ENCODE data around the gene CUL4A.

The CUL4A gene

DNA sequence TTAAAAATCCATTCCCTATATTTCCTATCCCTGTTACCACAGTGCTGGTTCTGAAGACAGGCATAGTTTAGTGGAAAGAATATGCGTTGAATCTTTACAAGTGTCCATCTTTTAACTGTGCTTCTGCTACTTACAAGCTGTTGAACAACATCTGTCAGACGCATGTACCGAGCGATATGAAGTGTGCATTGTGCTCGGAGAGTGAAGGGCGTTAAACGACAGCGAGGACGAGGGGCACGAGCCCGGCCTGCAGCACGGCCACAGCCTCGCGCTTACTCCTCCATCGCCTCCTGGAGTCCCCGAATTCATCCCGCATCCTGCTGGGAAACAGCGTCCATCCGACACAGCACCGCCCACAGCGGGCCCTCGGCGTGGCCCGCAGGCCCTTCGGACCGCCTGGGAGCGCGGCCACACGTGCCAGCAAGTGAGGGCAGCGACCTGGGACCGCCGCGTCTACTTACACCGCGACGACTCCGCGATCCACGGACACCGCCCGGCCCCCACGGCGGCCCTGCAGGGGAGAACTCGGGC lies 1.5 kb upstream of the CUL4A start:
- peak; percentile 76 for FAIRE-seq
- peak; percentile 50 for DNase-seq (ENCODE audit: low spot score)

GRCh38 chr13:113208421-113209335 lies 735 bp upstream of the CUL4A start, which contains the start of gene PCID2:
PCID2 (minus strand) TSS chr13:113208669; CDS start chr13:113208634, 35 bp downstream.
- peak; percentile 95 for FAIRE-seq

DNA sequence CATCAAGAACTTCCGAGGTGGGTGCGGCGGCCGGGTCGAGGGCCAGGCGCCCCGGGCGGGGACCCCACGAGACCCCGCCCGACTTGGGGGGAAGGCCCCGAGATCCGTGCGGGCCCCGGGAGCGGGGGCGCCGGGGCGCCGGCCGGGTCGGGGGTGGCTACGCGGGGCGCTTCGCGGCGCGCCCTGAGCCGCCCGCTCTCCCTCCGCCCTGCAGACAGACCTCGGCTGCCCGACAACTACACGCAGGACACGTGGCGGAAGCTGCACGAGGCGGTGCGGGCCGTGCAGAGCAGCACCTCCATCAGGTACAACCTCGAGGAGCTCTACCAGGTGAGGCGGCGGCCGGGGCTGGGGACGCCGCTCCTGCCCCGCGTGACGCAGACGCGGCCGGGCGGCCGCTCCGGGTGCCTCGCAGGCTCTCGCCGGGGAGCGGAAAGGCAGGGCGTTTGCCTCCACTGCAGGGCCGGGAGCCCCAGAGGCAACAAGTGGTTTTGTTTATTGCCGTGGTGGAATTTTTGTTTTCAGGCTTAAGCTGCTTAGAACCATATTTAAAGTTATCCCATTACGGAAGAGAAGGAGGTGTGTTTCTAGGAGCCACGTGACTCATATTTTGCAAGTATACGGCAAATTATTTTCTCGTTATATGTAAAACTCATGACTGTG lies 477 bp downstream of the CUL4A start:
- peak; percentile 69 for DNase-seq (ENCODE audit: low spot score)
- FAIRE-seq, result peak; percentile 90

More at GRCh38 chr13:113208421-113209335, 735 bp upstream of the CUL4A start, which contains the start of gene PCID2:
- peak; percentile 95 for DNase-seq (ENCODE audit: low spot score)

- FAIRE-seq (no peak), DNase-seq (ENCODE audit: low spot score) (no peak)
Observed at GRCh38 chr13:113210833-113211232, 1.4 kb downstream of the CUL4A start.

DNA sequence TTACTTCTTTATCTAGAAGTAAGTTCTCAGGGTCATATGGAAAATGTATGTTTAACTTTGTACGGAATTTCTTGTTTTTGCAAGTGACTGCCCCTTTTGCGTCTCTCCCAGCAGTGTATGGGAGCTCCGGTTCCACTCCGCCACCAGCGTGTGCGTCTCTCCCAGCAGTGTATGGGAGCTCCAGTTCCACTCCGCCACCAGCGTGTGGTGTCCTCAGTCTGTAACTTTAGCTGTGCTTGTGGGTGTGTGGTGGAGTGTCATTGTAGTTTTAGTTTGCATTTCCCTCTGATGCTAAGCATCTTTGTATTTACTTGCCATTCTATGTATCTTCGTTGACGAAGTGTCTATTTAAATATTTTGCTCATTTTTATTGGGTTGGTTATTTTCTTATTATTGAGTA lies 2.4 kb downstream of the CUL4A start:
- no peak for FAIRE-seq
- DNase-seq (ENCODE audit: low spot score), result no peak

- FAIRE-seq (no peak), DNase-seq (ENCODE audit: low spot score) (peak; percentile 72)
Observed at GRCh38 chr13:113216254-113217048, 7.0 kb downstream of the CUL4A start.

- FAIRE-seq, result no peak
- DNase-seq (ENCODE audit: low spot score), result no peak
Observed at GRCh38 chr13:113218586-113218985, 9.2 kb downstream of the CUL4A start.

GRCh38 chr13:113219256-113219940 lies 10.0 kb downstream of the CUL4A start:
- DNase-seq (ENCODE audit: low spot score) (no peak), FAIRE-seq (peak; percentile 89)

- no peak for DNase-seq (ENCODE audit: low spot score)
- FAIRE-seq, result no peak
Observed at GRCh38 chr13:113220141-113220598, 10.8 kb downstream of the CUL4A start.

DNA sequence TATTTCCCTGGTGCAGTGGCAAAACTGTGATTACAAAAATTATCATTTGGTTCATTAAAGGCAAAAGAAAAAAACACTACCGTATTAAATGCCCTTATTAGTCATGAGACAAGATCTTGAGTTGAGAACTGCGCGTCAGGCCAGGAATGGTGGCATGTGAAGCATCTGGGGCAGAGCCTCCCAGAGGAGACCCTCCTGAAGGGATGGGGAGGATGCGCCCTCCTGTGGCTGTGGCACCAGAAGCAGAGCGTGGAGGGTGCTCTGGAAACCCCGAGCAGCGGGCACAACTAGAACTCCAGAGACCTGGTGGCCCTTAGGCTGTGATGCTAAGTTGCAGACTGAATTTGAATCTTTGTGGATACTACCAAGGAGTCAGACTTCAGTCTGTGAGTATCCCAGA lies 11.5 kb downstream of the CUL4A start:
- DNase-seq (ENCODE audit: low spot score), result no peak

DNA sequence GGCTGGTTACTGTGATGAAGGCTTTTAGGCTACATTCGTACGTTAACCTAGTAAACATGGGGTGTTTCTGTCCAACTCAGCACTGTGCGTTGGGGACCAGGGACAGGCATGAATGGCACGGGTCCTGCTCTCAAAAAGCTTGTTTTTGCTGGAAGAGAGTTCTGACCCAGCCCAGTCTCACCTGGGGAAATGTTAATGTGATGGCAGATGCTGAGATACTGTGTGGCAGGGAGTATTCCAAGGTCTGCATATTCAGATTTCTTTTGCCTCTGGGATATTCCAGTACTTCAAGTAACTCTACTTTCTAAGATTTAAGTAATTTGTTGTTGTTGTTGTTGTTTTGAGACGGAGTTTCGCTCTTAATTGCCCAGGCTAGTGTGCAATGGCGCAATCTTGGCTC lies 13.7 kb downstream of the CUL4A start:
- no peak for FAIRE-seq
- DNase-seq (ENCODE audit: low spot score), result no peak

More for the DNA sequence above, 11.5 kb downstream of the CUL4A start:
- no peak for FAIRE-seq

GRCh38 chr13:113224486-113224885 lies 15.1 kb downstream of the CUL4A start:
- peak; percentile 37 for FAIRE-seq
- no peak for DNase-seq (ENCODE audit: low spot score)

DNA sequence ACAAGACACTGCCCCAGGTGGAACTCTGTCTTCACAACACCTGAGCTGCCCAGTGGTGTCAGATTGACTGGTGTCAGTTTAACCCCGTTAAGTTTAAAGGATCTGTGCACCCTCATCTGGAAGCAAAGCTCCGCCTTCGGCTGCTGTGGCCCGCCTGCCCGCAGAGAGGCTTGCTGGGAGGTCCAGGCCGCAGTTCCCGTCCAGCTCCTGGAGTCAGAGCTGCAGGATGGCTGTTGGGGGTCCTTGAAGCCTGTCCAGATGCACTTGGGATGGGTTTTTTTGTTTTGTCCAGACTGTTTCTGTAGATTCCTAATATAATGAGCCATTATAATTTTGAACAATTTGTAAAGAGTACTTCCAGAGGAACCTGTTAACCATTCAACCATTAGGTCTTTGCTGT lies 16.1 kb downstream of the CUL4A start:
- DNase-seq (ENCODE audit: low spot score) (no peak), FAIRE-seq (no peak)

DNA sequence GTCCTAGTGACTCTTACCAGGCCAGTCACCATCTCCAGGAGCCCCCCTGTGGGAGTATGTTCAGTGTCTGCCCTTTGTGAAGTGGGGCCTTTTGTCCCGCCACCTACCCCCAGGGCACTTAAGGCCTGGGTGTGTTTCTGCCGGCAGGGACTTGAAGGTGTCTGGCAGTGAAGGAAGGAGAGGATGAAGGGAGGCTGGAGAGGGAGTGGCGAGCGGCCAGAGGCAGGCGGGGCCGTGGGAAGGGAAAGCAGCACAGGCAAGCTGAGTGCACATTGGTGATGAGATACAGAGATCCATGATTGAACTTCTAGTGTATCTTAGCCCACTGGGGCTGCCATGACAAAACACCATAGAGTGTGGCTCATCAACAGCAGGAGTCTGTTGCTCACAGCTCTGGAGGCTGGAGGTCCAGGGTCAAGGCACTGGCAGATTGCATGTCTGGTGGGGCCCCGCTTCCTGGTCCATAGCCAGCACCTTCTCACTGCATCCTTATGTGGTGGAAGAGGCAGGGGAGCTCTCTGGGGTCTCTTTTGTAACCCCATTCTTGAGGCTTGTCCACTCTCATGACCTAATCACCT lies 17.5 kb downstream of the CUL4A start:
- FAIRE-seq, result no peak
- DNase-seq (ENCODE audit: low spot score), result no peak

DNA sequence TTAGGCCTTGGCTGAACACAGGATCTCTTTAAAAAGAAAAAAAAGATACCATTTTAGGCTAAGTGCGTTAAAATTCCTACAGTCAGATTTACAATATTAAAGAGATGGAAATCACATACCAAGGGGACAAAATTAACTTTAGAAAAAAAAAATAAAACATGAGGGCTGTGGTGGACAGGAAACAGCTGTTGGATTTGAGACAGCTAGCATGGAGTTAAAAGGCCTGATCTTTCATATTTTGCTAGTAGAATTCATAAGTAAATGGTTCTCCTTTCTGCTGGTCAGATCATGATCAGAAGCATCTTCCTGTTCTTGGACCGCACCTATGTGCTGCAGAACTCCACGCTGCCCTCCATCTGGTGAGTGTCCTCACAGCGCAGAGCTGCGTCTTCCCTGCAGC lies 19.7 kb downstream of the CUL4A start:
- no peak for DNase-seq (ENCODE audit: low spot score)

DNA sequence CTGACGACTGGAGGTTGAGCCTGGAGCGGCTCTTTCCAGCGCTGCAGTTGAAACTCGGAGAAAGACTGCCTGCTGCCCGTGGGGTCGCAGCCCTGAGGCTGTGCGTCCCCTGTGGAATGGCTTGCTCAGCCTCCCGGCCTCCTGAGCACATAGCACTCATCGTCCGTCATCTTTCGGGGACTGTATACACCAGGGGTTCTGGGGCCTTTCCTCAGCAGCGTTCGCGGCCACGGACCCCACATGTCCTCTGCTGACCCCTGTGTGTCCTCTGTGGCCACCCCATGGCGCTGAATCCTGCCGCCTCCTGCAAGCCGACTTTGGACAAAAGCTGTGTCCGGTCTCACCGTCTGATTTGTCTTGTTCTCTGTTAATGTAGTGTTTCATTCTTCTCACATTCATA lies 20.4 kb downstream of the CUL4A start:
- DNase-seq (ENCODE audit: low spot score) (no peak), FAIRE-seq (no peak)

More for the DNA sequence above, 19.7 kb downstream of the CUL4A start:
- FAIRE-seq, result no peak

- DNase-seq (ENCODE audit: low spot score) (no peak), FAIRE-seq (peak; percentile 94)
Observed at GRCh38 chr13:113231306-113232207, 22.1 kb downstream of the CUL4A start.

DNA sequence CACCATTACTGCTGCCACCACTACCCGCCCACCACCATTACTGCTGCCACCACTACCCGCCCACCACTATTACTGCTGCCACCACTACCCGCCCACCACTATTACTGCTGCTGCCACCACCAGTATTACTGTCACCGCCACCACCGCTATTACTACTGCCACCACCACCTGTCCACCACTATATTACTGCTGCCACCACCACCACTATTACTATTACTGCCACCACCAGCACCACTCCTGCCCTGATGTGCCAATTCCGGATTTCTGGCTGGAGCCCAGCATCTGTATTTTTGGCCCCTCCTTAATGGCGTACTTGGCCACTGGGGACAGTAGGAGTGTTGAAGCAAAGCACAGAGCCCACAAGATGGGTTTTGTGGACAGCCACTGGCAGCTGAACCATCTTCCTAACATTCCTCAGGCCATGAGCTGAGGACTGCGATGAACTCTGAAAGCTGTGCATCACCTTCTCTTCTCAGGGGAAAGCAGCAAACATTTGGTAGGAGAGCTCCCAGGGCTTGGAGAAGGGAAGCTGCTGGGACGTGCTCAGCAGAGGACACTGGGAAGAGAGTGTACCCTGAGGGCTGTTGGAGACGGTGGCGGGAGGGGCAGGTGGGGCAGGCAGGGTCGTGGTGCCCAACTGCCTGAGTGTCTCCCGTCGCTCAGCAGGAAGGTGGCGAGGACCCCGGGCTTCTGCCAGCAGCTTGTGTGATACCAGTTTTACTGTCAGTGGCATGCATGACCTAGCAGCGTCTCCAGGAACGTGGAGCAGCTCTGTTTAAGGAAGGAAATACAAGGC lies 23.0 kb downstream of the CUL4A start:
- DNase-seq (ENCODE audit: low spot score) (no peak), FAIRE-seq (peak; percentile 23)
